Small intestine (tissue), 7 donors: ENCODE data around the gene TRIM16. TPM values are rescaled to one million over a fixed set of nuclear protein-coding genes. Genes with fewer than 3 reads are reported as not detected.
"Not testable (repeated sequence)": the region's sequence is repeated elsewhere in the genome, so short reads cannot be mapped to it uniquely, and the experiment has no call there.

Experiments
- DNase-seq, 2 donors: peaks; one replicate each; pipeline versions ENCODE4 v3.0.0 to v3.0.0-alpha.2; 2013
- FAIRE-seq: peaks from 2 replicates; lab custom pipeline; 2012; peaks lifted over from hg19 to GRCh38; lab: Jason Lieb, UNC
- H3K27ac ChIP-seq, 3 donors: one replicate each; pipeline ENCODE4 v1.5.1; 2013; ENCODE audit warnings: low read length in 2 of 3, mild to moderate bottlenecking in 2 of 3, control low read depth in 1 of 3, inconsistent platforms in 1 of 3, low read depth in 1 of 3, moderate library complexity in 1 of 3
- H3K27me3 ChIP-seq, 3 donors: one replicate each; pipeline ENCODE4 v1.6.1; 2013; ENCODE audit warnings: low read length in 3 of 3, inconsistent platforms in 1 of 3; ENCODE audit not compliant: control insufficient read depth in 3 of 3, insufficient read depth in 3 of 3
- H3K36me3 ChIP-seq, 3 donors: one replicate each; pipeline ENCODE4 v1.6.1; 2013; ENCODE audit warnings: low read length in 3 of 3, inconsistent platforms in 1 of 3, low read depth in 1 of 3, mild to moderate bottlenecking in 1 of 3, moderate library complexity in 1 of 3; ENCODE audit not compliant: control insufficient read depth in 3 of 3, insufficient read depth in 2 of 3
- H3K4me1 ChIP-seq, 3 donors: one replicate each; pipeline ENCODE4 v1.6.1; 2013; ENCODE audit warnings: low read length in 2 of 3, inconsistent platforms in 1 of 3, low read depth in 1 of 3, mild to moderate bottlenecking in 1 of 3, moderate library complexity in 1 of 3; ENCODE audit not compliant: control insufficient read depth in 3 of 3, insufficient read depth in 2 of 3
- H3K4me3 ChIP-seq, 3 donors: one replicate each; pipeline ENCODE4 v1.5.1; 2013; ENCODE audit warnings: low read length in 3 of 3, control low read depth in 1 of 3, inconsistent platforms in 1 of 3, low read depth in 1 of 3, mild to moderate bottlenecking in 1 of 3, moderate library complexity in 1 of 3
- H3K9me3 ChIP-seq, 2 donors: one replicate each; pipeline ENCODE4 v1.6.1; 2013; ENCODE audit warnings: low read depth in 1 of 2, low read length in 1 of 2; ENCODE audit not compliant: control insufficient read depth in 2 of 2, insufficient read depth in 1 of 2
- WGBS, 3 donors: extraction: QIAGEN DNeasy Blood & Tissue Kit; methylation state at CpG; one replicate each; pipeline ENCODE4 v1.1.7; 2013; 5-methylcytosine and 5-hydroxymethylcytosine counted together
- polyA plus RNA-seq, 4 donors: library from polyadenylated mRNA; stranded (reverse) in 3 of 4; unstranded in 1 of 4; fragments of 200-250 nt in 3 of 4; fragments of 120-200 nt in 1 of 4; gene quantifications; one replicate each; pipeline versions ENCODE4 v1.2.1 to v1.2.3, GENCODE V29; 2013
- donor health status: healthy with polysubstance abuse.
- donor health status: control.
- donor health status: control.
- donor health status: Bipolar disorder and iron deficiency.
- donor health status: healthy.

Gene TRIM16
- polyA plus RNA-seq, 4 donors: 16.5 to 24.7 (median 21.1) TPM

DNA sequence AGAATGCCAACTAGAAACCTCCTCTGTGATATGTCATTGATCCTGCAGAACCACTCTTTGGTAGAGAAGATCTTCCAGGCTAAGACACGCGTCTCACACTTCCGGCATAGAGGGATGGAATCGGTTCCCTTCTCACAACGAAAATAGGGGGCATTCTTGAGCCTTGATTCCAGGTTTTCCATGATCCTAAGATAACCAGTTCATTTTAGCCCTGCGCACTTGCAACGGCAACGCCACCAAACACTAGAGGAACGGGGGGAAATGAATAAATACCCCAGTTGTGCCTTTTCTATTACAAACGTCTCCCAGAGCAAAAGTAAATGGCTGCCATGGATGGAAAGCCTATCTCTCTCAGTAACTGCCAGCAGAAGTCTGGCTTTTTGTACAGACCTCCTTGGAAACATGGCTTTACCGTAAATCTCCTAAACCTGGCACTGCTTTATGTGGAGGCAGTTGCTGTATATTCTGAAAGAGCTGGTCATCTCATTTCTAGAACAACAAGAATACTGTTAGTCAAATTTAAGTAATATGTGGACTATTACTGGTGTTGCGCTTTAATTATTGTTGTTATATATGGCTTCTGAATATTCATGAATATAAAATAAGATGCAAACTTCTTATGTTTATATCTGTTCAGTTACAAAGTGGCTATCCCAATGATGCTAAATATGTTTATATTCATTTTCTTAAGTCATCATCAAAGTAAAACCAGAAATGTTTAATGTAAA is 64.6 kb downstream of the TRIM16 start, which contains the start of gene FBXW10B:
Gene FBXW10B (minus strand): TSS at position 374 of the 728 bp plus-strand sequence. CDS start 192 bp downstream, at position 182.
- H3K4me1 ChIP-seq, H3K36me3 ChIP-seq, H3K27ac ChIP-seq, FAIRE-seq, H3K27me3 ChIP-seq, H3K9me3 ChIP-seq, H3K4me3 ChIP-seq: not testable (repeated sequence)
- peak in 1 of 2 donors; percentile 19 for DNase-seq
- WGBS, 3 donors: 63 to 81% (median 81%) methylated on average over 11 of the region's 12 CpGs

DNA sequence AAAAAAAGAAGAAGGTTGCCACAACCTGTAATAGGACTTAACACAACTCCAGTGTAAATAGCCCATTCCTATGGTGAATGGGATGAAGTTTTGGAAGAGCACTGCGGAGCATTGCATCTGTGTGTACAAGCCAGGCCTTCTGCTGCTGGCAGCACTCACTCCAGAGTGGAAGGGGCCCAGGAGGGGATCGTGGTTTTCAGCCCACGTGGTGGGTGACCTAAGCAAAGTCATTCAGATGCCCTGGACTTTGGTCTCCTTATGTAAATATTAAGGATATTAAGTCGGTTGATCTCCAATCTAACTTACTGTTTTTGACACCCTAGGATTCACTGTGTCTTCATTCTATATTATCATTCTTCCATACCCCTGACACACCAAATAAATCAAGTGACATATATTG is 67.3 kb downstream of the TRIM16 start:
- H3K9me3 ChIP-seq: not testable (repeated sequence)

DNA sequence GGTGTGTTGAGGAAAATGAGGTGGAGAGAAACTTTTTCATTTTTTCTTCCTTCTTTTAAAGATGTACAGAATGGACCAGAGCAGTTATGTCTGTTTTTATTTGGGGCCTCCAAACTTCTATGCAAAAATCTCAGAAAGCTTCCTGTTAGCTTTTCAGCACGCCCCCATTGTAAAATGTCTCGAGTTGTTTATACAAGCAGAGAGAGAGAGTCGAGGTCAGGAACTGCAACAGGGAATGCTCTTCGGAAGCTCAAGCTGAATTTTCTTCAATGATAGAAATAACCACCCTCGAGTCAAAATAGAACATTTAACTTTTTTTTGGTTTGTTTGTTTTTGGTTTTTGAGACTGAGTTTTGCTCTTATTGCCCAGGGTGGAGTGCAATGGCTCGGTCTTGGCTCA is 68.3 kb downstream of the TRIM16 start:
- not testable (repeated sequence) for FAIRE-seq, H3K9me3 ChIP-seq, H3K4me1 ChIP-seq, H3K27me3 ChIP-seq, H3K36me3 ChIP-seq, H3K4me3 ChIP-seq, H3K27ac ChIP-seq
- 40 to 56% (median 41%) methylated on average over 6 of the region's 6 CpGs for WGBS, 3 donors
- peak in 1 of 2 donors; percentile 48 for DNase-seq

More for the DNA sequence above, 67.3 kb downstream of the TRIM16 start:
- H3K27ac ChIP-seq, H3K27me3 ChIP-seq, H3K36me3 ChIP-seq, FAIRE-seq, H3K4me3 ChIP-seq, H3K4me1 ChIP-seq: not testable (repeated sequence)
- 34 to 51% (median 38%) methylated on average over 4 of the region's 4 CpGs for WGBS, 3 donors
- peak in 1 of 2 donors; percentile 76 for DNase-seq

DNA sequence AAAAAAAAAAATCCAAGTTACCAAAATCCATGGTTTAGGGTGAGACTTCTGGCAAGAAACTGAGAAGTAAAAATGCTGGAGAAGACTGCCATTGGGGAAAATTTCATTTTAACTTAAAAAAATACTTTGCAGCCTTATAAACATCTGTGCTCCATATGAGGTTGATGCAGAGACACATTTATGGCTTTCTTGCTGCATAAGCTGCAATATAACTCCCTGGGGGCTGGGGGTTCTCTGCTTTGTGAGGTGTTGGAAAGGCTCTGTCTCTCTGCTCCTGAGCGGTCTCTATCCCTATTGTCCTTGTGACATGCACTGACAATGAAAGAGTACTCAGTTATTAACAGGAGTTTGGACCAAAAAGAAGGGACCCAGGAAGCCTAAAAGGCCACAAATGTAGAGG is 71.0 kb downstream of the TRIM16 start:
- 94 to 100% (median 100%) methylated on average over 1 of the region's 1 CpG for WGBS, 3 donors
- not testable (repeated sequence) for FAIRE-seq, H3K4me3 ChIP-seq, H3K9me3 ChIP-seq, DNase-seq, H3K27ac ChIP-seq, H3K4me1 ChIP-seq, H3K36me3 ChIP-seq, H3K27me3 ChIP-seq

DNA sequence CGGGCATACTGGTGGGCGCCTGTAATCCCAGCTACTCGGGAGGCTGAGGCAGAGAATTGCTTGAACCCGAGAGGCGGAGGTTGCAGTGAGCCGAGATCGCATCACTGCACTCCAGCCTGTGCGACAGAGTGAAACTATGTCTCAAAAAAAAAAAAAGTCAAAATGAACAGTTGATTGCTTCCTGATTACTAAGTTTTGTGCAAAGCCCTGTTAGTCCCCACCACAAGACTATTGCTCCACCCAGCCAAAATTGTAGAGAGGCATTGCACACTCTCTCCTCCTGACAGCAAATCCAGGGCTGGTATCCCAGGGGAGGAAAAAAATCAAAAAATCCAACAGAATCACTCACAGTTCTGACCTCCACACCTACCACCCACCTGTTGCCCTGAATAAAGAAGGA is 91.2 kb downstream of the TRIM16 start:
- not testable (repeated sequence) for H3K27me3 ChIP-seq, FAIRE-seq, H3K4me1 ChIP-seq, H3K9me3 ChIP-seq, H3K4me3 ChIP-seq, H3K27ac ChIP-seq, DNase-seq, H3K36me3 ChIP-seq
- 76 to 86% (median 79%) methylated on average over 7 to 8 of the region's 8 CpGs for WGBS, 3 donors

DNA sequence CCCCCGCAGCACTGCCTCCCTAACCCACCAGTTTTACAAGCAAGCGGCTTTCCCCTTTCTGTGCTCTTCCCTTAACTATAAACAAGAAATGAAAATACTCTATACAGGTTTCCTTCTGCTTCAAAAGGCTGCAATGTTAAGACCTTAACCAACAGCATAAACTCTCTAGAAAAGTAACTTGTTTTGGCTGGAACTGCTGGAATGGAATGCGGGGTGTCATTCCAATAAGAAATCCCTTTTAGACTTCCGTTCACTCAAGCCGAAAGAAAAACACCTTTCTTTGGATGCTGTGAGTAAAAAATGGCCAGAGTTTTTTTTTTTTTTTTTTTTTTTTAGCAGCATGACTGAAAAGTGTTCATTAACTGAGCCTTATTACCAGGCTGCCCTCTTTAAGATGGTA is 92.1 kb downstream of the TRIM16 start:
- H3K36me3 ChIP-seq, DNase-seq, H3K4me1 ChIP-seq, H3K27ac ChIP-seq, H3K4me3 ChIP-seq, H3K27me3 ChIP-seq, FAIRE-seq, H3K9me3 ChIP-seq: not testable (repeated sequence)
- WGBS, 3 donors: 70 to 94% (median 83%) methylated on average over 5 of the region's 5 CpGs

DNA sequence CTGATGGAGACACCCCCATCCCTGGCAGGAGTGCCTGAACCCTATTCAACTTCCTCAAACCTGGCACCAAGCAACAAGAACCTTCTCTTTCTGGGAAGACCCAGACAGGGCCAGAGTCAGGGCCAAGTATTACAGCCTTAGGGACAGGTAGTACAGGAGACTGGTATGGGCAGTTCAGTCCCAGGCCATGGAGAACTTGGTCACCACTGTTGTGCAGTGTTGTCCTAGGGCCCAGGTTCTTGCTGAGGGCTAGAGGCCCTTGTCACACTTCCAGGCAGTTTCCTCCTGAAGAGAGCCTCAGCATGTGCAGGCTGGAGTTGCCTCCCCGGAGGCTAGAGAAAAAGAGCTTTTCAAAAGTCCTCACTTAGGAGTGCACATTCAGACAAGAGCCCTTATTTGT is 93.3 kb downstream of the TRIM16 start:
- H3K4me1 ChIP-seq, FAIRE-seq: not testable (repeated sequence)
- whole genome bisulfite sequencing, 3 donors: 96 to 100% (median 100%) methylated on average over 1 of the region's 1 CpG

DNA sequence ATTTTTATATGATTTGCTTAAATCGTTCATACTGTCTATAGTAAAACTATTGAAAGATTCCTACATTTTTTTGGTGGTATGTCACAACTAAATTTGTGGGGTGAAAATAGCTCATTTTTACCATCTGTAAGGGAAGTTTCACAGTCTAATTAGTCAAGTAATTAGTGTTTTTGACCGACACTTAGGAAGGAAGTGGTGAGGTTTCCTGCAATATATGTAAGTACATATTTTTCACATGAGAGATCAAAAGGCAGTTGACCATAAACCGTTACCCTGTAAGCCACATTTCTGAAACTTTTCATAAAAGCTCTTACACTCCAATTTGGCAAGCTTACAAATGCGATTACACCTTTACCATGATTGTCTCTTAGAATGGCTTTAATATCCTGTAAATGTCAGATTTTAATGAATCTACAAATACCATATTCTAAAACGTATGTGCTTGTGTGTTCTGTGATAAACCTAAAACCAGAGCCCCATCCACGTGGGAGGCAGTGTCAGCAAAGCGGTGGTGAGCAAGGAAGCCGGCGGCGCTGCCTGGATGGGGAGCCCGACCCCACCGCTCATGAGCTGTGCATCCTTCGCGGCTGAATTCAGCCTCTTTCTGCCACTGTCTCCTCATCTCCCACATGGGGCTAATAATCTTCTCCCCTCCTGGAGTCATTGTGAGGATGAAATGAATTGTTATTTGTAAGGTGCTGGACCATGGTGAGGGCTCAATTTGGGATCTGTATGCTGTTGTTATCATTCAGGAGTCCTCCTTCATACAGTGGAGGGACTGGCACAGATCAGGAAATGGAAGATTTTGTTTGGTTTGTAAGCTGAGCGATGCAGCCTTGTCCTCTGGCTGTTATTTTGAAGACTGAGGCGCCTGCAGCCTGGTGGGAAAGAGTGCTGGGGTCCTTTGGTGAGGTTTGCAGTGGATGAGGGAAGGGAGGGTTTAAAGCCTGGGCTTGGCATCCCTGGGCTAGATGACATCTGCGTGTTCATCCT is 94.3 kb downstream of the TRIM16 start:
- not testable (repeated sequence) for H3K4me3 ChIP-seq, H3K9me3 ChIP-seq, H3K27me3 ChIP-seq, FAIRE-seq, H3K4me1 ChIP-seq, H3K36me3 ChIP-seq
- peak in 1 of 2 donors; percentile 9 for DNase-seq
- H3K27ac ChIP-seq: peak overlapping the region in 1 of 3 donors; percentile 16
- 52 to 89% (median 57%) methylated on average over 12 to 13 of the region's 17 CpGs for WGBS, 3 donors

More for the DNA sequence above, 93.3 kb downstream of the TRIM16 start:
- not testable (repeated sequence) for H3K36me3 ChIP-seq, DNase-seq, H3K27ac ChIP-seq, H3K4me3 ChIP-seq, H3K9me3 ChIP-seq, H3K27me3 ChIP-seq
